ENCODE measurements around the gene AGXT.

AGXT gene

DNA sequence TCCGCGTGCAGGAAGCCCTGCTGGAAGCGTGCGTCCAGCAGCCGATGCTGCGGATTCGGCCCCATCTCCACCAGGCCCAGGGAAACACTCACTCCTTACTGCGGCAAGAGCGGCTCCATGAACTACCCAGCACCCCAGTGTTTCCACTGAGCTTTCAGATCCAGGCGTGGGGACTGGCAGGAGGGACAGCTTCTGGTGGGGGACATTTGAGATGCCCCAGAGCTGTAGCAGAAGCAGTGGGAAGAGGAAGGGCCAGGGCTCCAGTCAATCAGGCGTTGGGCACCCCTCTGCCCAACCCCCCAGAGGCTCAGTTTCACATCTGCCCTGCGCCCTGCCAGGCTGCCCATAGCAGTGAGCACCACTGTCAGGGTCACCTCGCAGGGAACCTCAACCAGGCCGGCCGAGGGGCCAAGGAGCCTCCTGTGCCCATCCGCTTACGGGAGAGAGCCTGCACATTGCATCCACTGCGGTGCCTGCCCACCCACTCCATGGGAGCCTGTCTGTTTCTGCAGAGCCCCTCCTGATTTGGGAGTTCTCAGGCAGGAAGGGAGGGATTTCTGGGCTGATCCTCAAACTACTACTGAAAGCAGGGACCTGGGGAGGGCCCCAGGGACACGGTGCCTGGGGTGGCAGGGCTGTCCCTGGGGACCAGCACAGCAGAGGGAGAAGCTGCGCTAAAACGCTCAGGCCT is 4.6 kb downstream of the AGXT start:
- TF ChIP-seq, protein P1, sequence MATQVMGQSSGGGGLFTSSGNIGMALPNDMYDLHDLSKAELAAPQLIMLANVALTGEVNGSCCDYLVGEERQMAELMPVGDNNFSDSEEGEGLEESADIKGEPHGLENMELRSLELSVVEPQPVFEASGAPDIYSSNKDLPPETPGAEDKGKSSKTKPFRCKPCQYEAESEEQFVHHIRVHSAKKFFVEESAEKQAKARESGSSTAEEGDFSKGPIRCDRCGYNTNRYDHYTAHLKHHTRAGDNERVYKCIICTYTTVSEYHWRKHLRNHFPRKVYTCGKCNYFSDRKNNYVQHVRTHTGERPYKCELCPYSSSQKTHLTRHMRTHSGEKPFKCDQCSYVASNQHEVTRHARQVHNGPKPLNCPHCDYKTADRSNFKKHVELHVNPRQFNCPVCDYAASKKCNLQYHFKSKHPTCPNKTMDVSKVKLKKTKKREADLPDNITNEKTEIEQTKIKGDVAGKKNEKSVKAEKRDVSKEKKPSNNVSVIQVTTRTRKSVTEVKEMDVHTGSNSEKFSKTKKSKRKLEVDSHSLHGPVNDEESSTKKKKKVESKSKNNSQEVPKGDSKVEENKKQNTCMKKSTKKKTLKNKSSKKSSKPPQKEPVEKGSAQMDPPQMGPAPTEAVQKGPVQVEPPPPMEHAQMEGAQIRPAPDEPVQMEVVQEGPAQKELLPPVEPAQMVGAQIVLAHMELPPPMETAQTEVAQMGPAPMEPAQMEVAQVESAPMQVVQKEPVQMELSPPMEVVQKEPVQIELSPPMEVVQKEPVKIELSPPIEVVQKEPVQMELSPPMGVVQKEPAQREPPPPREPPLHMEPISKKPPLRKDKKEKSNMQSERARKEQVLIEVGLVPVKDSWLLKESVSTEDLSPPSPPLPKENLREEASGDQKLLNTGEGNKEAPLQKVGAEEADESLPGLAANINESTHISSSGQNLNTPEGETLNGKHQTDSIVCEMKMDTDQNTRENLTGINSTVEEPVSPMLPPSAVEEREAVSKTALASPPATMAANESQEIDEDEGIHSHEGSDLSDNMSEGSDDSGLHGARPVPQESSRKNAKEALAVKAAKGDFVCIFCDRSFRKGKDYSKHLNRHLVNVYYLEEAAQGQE (IDR thresholded peaks at IDR 0.05; ENCODE audit: insufficient read depth in 1 of 2, low read depth in 2 of 2, low read length in 2 of 2), result no peak
- no peak for TF ChIP-seq TAF1 (IDR thresholded peaks at IDR 0.05; ENCODE audit: borderline replicate concordance, insufficient read depth, low read length)
- no peak for TF ChIP-seq FOXP2 (optimal IDR thresholded peaks at IDR 0.05; ENCODE audit: borderline replicate concordance, extremely low read depth, extremely low read length, insufficient read depth)
- no peak for TF ChIP-seq SIN3A (IDR thresholded peaks at IDR 0.05; ENCODE audit: borderline replicate concordance, insufficient read depth, low read length)
- TF ChIP-seq POLR2AphosphoS5 (IDR thresholded peaks at IDR 0.05; ENCODE audit: low read depth, low read length), result no peak

DNA sequence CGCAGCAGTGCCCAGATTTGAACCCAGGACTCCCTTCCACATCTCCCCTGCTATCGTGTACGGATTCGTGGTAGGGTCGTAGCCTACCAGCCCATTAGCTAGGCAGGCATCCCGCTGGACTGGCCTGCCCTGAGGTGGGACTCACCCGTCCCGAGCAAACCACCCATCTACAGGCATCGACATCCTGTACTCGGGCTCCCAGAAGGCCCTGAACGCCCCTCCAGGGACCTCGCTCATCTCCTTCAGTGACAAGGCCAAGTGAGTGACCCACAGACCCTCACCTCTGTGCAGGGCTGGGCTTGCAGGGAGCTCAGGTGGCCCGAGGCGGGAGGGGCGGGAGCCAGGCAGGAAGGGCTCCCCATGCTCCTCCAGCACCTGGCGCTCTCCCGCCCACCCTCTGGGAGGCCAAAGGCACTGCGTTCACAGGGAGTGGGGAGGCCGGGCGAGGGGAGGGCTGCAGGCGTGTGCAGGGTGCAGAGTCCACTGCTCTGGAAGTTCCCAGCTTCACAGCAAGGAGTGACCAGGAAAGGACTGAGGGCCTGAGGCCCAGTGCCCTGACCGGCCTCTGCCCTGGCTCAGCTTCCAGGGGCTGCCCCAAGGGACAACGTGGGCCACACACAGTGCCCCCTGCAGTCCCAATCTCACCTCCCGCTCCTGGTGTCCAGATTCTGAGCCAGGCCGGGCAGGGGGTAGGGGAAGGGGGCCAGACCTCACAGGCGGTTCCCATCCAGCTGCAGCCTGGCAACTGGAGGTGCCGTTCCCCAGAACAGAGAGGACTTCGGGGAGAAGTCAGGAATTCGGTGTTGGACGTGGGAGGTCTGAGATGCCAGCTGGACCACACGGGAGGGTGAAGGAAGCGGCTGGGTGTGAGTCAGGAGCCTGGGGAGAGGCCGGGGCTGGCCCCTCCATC is 5.4 kb downstream of the AGXT start:
- TF ChIP-seq POLR2AphosphoS5 (IDR thresholded peaks at IDR 0.05; ENCODE audit: low read depth, low read length) (no peak), FOXP2 (optimal IDR thresholded peaks at IDR 0.05; ENCODE audit: borderline replicate concordance, extremely low read depth, extremely low read length, insufficient read depth) (no peak), SIN3A (IDR thresholded peaks at IDR 0.05; ENCODE audit: borderline replicate concordance, insufficient read depth, low read length) (no peak), TAF1 (IDR thresholded peaks at IDR 0.05; ENCODE audit: borderline replicate concordance, insufficient read depth, low read length) (no peak)
- TF ChIP-seq, protein P1 (IDR thresholded peaks at IDR 0.05; ENCODE audit: insufficient read depth in 1 of 2, low read depth in 2 of 2, low read length in 2 of 2), result no peak

- TF ChIP-seq FOXP2 (optimal IDR thresholded peaks at IDR 0.05; ENCODE audit: borderline replicate concordance, extremely low read depth, extremely low read length, insufficient read depth) (no peak), POLR2AphosphoS5 (IDR thresholded peaks at IDR 0.05; ENCODE audit: low read depth, low read length) (no peak), TAF1 (IDR thresholded peaks at IDR 0.05; ENCODE audit: borderline replicate concordance, insufficient read depth, low read length) (no peak)
Observed at GRCh38 chr2:240874715-240875227, 6.1 kb downstream of the AGXT start.

DNA sequence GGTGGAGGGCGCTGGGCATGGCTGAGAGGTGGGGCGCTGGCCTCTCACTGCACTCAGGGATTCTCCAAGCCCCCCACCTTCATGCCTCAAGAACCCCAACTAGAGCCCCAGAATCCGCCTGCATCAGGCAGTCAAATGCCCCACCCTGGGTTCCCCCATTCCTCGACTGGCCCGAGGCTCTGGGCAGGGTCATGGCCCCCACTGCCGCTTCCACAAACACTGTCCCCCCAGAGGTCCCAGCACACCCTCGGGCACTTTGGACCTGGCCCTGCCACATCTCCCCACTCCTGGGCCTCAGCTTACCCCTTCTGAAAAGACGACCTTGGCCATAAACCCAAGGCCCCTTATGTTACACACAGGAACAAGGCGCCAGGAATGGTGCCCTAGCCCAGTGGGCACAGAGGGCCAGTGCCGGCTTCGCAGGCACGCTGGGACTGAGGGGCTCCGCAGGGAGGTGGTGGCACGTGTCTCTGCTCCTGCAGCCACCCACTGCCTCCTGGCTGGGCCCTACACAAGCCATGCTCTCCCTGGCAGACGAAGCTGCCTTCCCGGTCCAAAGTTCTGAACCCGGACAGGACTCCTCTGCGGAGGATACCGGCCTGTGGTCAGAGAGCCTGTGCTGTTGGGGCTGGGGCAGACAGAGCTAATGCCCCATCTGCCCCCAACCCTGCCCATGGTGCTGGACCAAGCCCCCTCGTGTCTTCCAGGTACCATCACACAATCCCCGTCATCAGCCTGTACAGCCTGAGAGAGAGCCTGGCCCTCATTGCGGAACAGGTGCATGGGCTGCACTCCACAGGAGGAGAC is 6.8 kb downstream of the AGXT start:
- TF ChIP-seq SIN3A (IDR thresholded peaks at IDR 0.05; ENCODE audit: borderline replicate concordance, insufficient read depth, low read length) (no peak), FOXP2 (optimal IDR thresholded peaks at IDR 0.05; ENCODE audit: borderline replicate concordance, extremely low read depth, extremely low read length, insufficient read depth) (no peak), TAF1 (IDR thresholded peaks at IDR 0.05; ENCODE audit: borderline replicate concordance, insufficient read depth, low read length) (no peak), POLR2AphosphoS5 (IDR thresholded peaks at IDR 0.05; ENCODE audit: low read depth, low read length) (no peak)
- TF ChIP-seq, protein P1 (IDR thresholded peaks at IDR 0.05; ENCODE audit: insufficient read depth in 1 of 2, low read depth in 2 of 2, low read length in 2 of 2), result no peak

DNA sequence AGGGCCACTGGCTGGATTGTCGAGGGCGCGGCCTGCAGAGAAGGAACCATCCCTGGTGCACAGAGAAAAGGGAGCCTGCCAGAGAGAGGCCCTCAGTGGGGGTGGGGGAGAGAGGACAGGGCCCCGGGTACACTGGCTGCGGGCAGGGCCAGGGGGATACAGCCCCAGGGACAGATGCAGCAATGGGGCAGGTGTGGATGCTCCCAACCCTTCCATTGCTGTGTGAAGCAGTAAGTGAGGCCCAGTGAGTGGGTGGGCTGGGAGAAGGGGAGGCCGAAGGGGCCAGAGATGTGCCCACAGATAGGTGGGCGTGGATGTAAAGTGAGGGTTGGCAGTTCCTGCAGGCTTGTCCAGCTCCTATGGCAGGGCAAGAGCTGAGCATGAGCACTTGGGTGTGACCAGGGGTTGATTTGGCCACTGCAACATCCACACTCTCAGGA is 7.4 kb downstream of the AGXT start:
- TF ChIP-seq POLR2AphosphoS5 (IDR thresholded peaks at IDR 0.05; ENCODE audit: low read depth, low read length), result no peak
- TF ChIP-seq TAF1 (IDR thresholded peaks at IDR 0.05; ENCODE audit: borderline replicate concordance, insufficient read depth, low read length), result no peak
- TF ChIP-seq FOXP2 (optimal IDR thresholded peaks at IDR 0.05; ENCODE audit: borderline replicate concordance, extremely low read depth, extremely low read length, insufficient read depth), result no peak
- TF ChIP-seq, protein P1 (IDR thresholded peaks at IDR 0.05; ENCODE audit: insufficient read depth in 1 of 2, low read depth in 2 of 2, low read length in 2 of 2), result no peak
- TF ChIP-seq SIN3A (IDR thresholded peaks at IDR 0.05; ENCODE audit: borderline replicate concordance, insufficient read depth, low read length), result no peak
